Activated CD8-positive, alpha-beta T cell treated with anti-CD3 and anti-CD28 coated beads, Interleukin-2, amount 10 ng/mL, durations not matched to agents 7 days and 5 days (primary cell): ENCODE data around the gene CDK14. TPM values are rescaled to one million over a fixed set of nuclear protein-coding genes. Genes with fewer than 3 reads are reported as not detected.
"Not testable (repeated sequence)": the region's sequence is repeated elsewhere in the genome, so short reads cannot be mapped to it uniquely, and the experiment has no call there.

Experiments
- ATAC-seq: fragments of 150-1000 bp; cut with Tn5 transposase; one replicate; pipeline ENCODE4 v1.10.0; 2021; ENCODE audit warnings: moderate library complexity
- CTCF ChIA-PET: fragments of 350-600 bp; sonication (Branson Sonifier 250); formaldehyde crosslinking; loops from one replicate; lab custom pipeline; 2021; ENCODE audit warnings: antibody characterized with exemption; lab: Charles Lee
- POLR2A ChIA-PET: fragments of 350-600 bp; sonication (Branson Sonifier 250); formaldehyde crosslinking; loops from one replicate; lab custom pipeline; 2021; ENCODE audit warnings: antibody characterized with exemption; lab: Charles Lee
- DNase-seq: peaks from one replicate; pipeline ENCODE4 v3.0.0-alpha.2; 2020
- H3K27ac Mint-ChIP-seq: one replicate; pipeline ENCODE4 v1.8.0; 2021; ENCODE audit warnings: mild to moderate bottlenecking, mixed read lengths
- H3K27me3 Mint-ChIP-seq: one replicate; pipeline ENCODE4 v1.8.0; 2021; ENCODE audit warnings: low read depth, mixed read lengths
- H3K36me3 Mint-ChIP-seq: one replicate; pipeline ENCODE4 v1.8.0; 2021; ENCODE audit warnings: low read depth, mixed read lengths
- H3K4me1 Mint-ChIP-seq: one replicate; pipeline ENCODE4 v1.8.0; 2021; ENCODE audit warnings: low read depth, mixed read lengths
- H3K4me3 Mint-ChIP-seq: one replicate; pipeline ENCODE4 v1.8.0; 2021; ENCODE audit warnings: mild to moderate bottlenecking, mixed read lengths
- H3K9me3 Mint-ChIP-seq: one replicate; pipeline ENCODE4 v1.8.0; 2022; ENCODE audit warnings: mixed read lengths; ENCODE audit not compliant: insufficient read depth
- total RNA-seq, 2 experiments: library from RNA; stranded (reverse); gene quantifications; one replicate each; pipeline ENCODE4 v1.2.3, GENCODE V29; 2021

Gene CDK14
- total RNA-seq, 2 experiments from 2014 or later, result not detected

GRCh38 chr7:90621747-90622140 lies 25.6 kb downstream of the CDK14 start:
- no peak overlapping the region for H3K4me3 Mint-ChIP-seq
- H3K36me3 Mint-ChIP-seq, result no peaks in the 10 kb centered on the region
- H3K4me1 Mint-ChIP-seq, result no peaks in the 10 kb centered on the region
- ChIA-PET POLR2A (no interaction called here), CTCF (interaction anchor here (1.1 kb wide), 1 partner anchor 166 kb away, joined by 3 read pairs; no protein-coding TSS in a partner anchor)
- DNase-seq (no peak), ATAC-seq (no peak)
- no peaks in the 10 kb centered on the region for H3K27me3 Mint-ChIP-seq
- H3K9me3 Mint-ChIP-seq, result no peaks in the 10 kb centered on the region
- no peak overlapping the region for H3K27ac Mint-ChIP-seq

GRCh38 chr7:90622670-90623069 lies 26.5 kb downstream of the CDK14 start:
- ChIA-PET POLR2A (no interaction called here), CTCF (interaction anchor here (1.1 kb wide), 1 partner anchor 167 kb away, joined by 3 read pairs; no protein-coding TSS in a partner anchor)
- Mint-ChIP-seq H3K4me1 (no peaks in the 10 kb centered on the region), H3K27ac (no peak overlapping the region), H3K4me3 (no peak overlapping the region), H3K27me3 (no peaks in the 10 kb centered on the region), H3K9me3 (no peaks in the 10 kb centered on the region), H3K36me3 (no peaks in the 10 kb centered on the region)
- DNase-seq, result no peak
- ATAC-seq, result no peak

GRCh38 chr7:90624225-90624911 lies 28.2 kb downstream of the CDK14 start:
- Mint-ChIP-seq H3K27ac (no peak overlapping the region), H3K27me3 (no peaks in the 10 kb centered on the region), H3K4me3 (no peak overlapping the region), H3K9me3 (no peaks in the 10 kb centered on the region), H3K4me1 (no peaks in the 10 kb centered on the region), H3K36me3 (no peaks in the 10 kb centered on the region)
- DNase-seq, result no peak
- CTCF ChIA-PET, result no interaction called here
- POLR2A ChIA-PET, result no interaction called here
- no peak for ATAC-seq

GRCh38 chr7:90625051-90625450 lies 28.9 kb downstream of the CDK14 start:
- Mint-ChIP-seq H3K27me3 (no peaks in the 10 kb centered on the region), H3K36me3 (no peaks in the 10 kb centered on the region), H3K27ac (no peak overlapping the region), H3K4me3 (no peak overlapping the region), H3K4me1 (no peaks in the 10 kb centered on the region), H3K9me3 (no peaks in the 10 kb centered on the region)
- no peak for DNase-seq
- ChIA-PET CTCF (no interaction called here), POLR2A (no interaction called here)
- ATAC-seq, result no peak

DNA sequence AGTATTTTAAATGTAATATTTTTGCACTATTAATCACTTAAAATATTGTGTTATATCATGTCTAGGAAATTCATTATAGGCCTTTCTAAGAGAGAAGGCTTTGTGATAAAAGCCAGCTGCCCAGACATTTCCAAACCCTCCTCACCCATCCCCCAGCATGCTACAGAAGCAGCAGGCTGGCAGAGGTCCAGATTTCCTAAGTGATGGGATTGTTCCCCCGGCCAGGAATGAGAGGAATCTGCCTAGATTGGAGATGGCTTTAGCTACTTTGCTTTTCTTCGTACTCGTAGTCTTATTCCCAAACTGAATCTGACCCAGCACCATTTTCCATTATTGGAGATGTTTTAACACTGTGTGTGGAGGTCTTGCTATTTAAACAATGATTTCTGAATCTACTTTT lies 29.4 kb downstream of the CDK14 start:
- ChIA-PET CTCF (no interaction called here), POLR2A (no interaction called here)
- no peak for ATAC-seq
- no peaks in the 10 kb centered on the region for H3K27me3 Mint-ChIP-seq
- H3K36me3 Mint-ChIP-seq, result no peaks in the 10 kb centered on the region
- no peak overlapping the region for H3K27ac Mint-ChIP-seq
- H3K9me3 Mint-ChIP-seq, result no peaks in the 10 kb centered on the region
- H3K4me1 Mint-ChIP-seq, result no peaks in the 10 kb centered on the region
- H3K4me3 Mint-ChIP-seq, result no peak overlapping the region
- no peak for DNase-seq

GRCh38 chr7:90626013-90626412 lies 29.9 kb downstream of the CDK14 start:
- no peak for ATAC-seq

GRCh38 chr7:90629297-90629918 lies 33.3 kb downstream of the CDK14 start:
- H3K4me3 Mint-ChIP-seq, result no peak overlapping the region
- H3K4me1 Mint-ChIP-seq, result no peaks in the 10 kb centered on the region
- no peaks in the 10 kb centered on the region for H3K9me3 Mint-ChIP-seq
- CTCF ChIA-PET, result interaction anchor here (1.9 kb wide), 1 partner anchor 174 kb away, joined by 9 read pairs; no protein-coding TSS in a partner anchor
- DNase-seq, result no peak
- H3K27ac Mint-ChIP-seq, result no peak overlapping the region
- no peaks in the 10 kb centered on the region for H3K36me3 Mint-ChIP-seq
- ATAC-seq, result no peak
- H3K27me3 Mint-ChIP-seq, result no peaks in the 10 kb centered on the region
- POLR2A ChIA-PET, result no interaction called here

More at GRCh38 chr7:90626013-90626412, 29.9 kb downstream of the CDK14 start:
- CTCF ChIA-PET, result no interaction called here
- Mint-ChIP-seq H3K27me3 (no peaks in the 10 kb centered on the region), H3K36me3 (no peaks in the 10 kb centered on the region), H3K4me3 (no peak overlapping the region), H3K4me1 (no peaks in the 10 kb centered on the region), H3K9me3 (no peaks in the 10 kb centered on the region), H3K27ac (no peak overlapping the region)
- no peak for DNase-seq
- POLR2A ChIA-PET, result no interaction called here

- CTCF ChIA-PET, result no interaction called here
- ATAC-seq, result no peak
Measured at GRCh38 chr7:90631502-90631901, 35.4 kb downstream of the CDK14 start.

GRCh38 chr7:90639683-90640082 lies 43.6 kb downstream of the CDK14 start:
- H3K4me1 Mint-ChIP-seq, ATAC-seq, H3K27ac Mint-ChIP-seq, H3K27me3 Mint-ChIP-seq, POLR2A ChIA-PET, H3K9me3 Mint-ChIP-seq, DNase-seq, CTCF ChIA-PET, H3K36me3 Mint-ChIP-seq, H3K4me3 Mint-ChIP-seq: not testable (repeated sequence)

More at GRCh38 chr7:90631502-90631901, 35.4 kb downstream of the CDK14 start:
- H3K27ac Mint-ChIP-seq, result no peak overlapping the region
- no peak overlapping the region for H3K4me3 Mint-ChIP-seq
- DNase-seq, result no peak
- H3K27me3 Mint-ChIP-seq, result no peaks in the 10 kb centered on the region
- H3K36me3 Mint-ChIP-seq, result no peaks in the 10 kb centered on the region
- POLR2A ChIA-PET, result no interaction called here
- H3K9me3 Mint-ChIP-seq, result no peaks in the 10 kb centered on the region
- H3K4me1 Mint-ChIP-seq, result no peaks in the 10 kb centered on the region

- no peaks in the 10 kb centered on the region for H3K9me3 Mint-ChIP-seq
- no peak overlapping the region for H3K4me3 Mint-ChIP-seq
- ATAC-seq, result no peak
- no peaks in the 10 kb centered on the region for H3K4me1 Mint-ChIP-seq
- no peak for DNase-seq
- no peaks in the 10 kb centered on the region for H3K27me3 Mint-ChIP-seq
- CTCF ChIA-PET, result no interaction called here
- POLR2A ChIA-PET, result no interaction called here
- H3K36me3 Mint-ChIP-seq, result no peaks in the 10 kb centered on the region
- no peak overlapping the region for H3K27ac Mint-ChIP-seq
Measured at GRCh38 chr7:90642978-90643377, 46.9 kb downstream of the CDK14 start.

GRCh38 chr7:90645784-90646183 lies 49.7 kb downstream of the CDK14 start:
- H3K27ac Mint-ChIP-seq, result no peak overlapping the region
- H3K4me1 Mint-ChIP-seq, result no peaks in the 10 kb centered on the region
- ATAC-seq (no peak), DNase-seq (no peak)
- ChIA-PET POLR2A (no interaction called here), CTCF (no interaction called here)
- H3K4me3 Mint-ChIP-seq, result no peak overlapping the region
- H3K9me3 Mint-ChIP-seq, result no peaks in the 10 kb centered on the region
- H3K27me3 Mint-ChIP-seq, result no peaks in the 10 kb centered on the region
- H3K36me3 Mint-ChIP-seq, result no peaks in the 10 kb centered on the region

DNA sequence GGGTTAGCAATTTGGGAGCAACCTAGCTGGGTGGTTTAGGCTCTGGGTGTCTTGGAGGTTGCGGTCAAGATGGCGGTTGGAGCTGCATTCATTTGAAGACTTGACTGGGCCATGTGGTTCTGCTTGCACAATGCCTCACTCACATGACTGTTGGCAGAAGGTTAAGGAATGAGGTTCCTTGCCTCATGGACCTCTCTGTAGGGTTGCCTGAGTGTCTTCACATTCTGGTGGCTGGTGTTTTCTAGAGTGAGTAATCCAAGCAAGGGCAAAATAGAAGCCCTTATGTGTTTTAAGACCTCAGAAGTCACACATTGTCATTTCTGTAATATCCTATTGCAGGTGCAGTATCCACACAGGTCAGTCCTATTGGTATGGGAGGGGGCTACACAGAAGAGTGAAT lies 52.0 kb downstream of the CDK14 start:
- Mint-ChIP-seq H3K9me3 (no peaks in the 10 kb centered on the region), H3K27ac (no peak overlapping the region), H3K4me1 (no peaks in the 10 kb centered on the region), H3K4me3 (no peak overlapping the region), H3K36me3 (no peaks in the 10 kb centered on the region), H3K27me3 (no peaks in the 10 kb centered on the region)
- POLR2A ChIA-PET, result no interaction called here
- ATAC-seq (no peak), DNase-seq (no peak)
- CTCF ChIA-PET, result no interaction called here
